Measurements from ENCODE around the gene PACRG.

PACRG gene

DNA sequence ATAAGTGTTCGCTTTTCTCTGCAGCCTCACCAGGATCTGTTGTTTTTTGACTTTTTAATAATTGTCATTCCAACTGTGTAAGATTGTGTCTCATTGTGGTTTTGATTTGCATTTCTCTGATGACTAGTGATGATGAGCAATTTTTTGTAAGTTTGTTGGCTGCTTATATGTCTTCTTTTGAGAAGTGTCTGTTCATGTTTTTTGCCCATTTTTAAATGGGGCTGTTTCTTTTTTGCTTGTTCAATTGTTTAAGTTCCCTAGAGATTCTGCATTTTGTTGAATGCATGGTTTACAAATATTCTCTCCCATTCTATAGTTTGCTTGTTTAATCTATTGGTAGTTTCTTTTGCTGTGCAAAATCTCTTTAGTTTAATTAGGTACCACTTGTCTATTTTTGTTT is 295.9 kb downstream of the PACRG start:
- DNase-seq: no peak

DNA sequence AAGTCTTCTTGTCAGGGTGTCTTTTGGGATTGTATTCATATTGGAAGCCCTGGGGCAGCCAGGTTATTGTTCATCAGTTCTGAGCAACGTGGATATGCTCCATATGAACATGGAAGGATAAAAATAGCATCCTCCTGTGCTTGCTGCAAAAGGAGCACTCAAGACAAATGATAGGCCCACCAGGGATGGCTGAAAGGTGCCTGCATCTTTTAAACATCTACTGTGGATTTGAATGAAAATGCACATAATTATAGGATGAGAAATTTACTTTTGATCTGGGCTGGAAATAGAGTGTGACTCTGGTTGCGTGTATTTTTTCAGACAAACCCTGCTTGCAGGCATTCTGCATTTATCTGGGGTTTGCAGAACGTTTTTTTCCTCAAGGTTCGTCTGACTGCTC is 299.1 kb downstream of the PACRG start:
- no peak for DNase-seq

DNA sequence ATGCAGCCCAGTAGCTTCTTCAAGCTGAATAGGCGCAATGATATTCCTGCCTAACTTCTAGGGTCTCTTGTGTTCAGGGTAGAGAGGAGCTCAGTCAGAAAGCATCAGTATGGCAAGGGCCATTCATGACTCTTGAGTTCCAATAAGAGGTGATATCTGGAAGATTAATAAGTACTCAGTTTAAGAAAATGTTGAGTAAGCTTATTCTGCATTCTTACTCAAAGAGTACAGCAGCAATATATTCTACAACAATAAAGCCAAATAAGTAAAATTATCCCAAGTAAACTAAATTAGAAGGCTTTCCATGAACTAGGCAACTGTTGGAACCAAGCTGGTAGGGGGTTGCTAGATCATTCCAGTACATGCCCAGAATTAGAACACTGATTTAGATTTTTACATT is 303.2 kb downstream of the PACRG start:
- no peak for DNase-seq

DNA sequence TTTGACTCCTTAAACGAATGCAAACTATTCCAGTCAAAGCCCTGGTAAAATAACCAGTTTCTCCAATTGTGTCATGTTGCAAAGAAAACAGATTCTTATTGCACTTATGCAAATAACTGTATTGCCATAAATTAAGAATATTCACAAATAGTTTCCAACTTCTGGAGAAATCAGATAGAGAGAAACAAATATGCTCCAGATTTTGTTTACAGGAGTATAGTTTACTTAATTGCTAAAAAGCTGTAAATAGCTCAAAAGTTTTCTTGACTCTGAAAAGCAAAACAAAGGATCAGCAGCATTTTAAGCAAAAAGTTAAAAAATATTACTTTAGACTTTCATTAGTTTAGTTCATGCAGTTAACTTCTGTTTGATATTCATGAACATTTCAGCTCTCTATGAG is 304.2 kb downstream of the PACRG start:
- DNase-seq: no peak

DNA sequence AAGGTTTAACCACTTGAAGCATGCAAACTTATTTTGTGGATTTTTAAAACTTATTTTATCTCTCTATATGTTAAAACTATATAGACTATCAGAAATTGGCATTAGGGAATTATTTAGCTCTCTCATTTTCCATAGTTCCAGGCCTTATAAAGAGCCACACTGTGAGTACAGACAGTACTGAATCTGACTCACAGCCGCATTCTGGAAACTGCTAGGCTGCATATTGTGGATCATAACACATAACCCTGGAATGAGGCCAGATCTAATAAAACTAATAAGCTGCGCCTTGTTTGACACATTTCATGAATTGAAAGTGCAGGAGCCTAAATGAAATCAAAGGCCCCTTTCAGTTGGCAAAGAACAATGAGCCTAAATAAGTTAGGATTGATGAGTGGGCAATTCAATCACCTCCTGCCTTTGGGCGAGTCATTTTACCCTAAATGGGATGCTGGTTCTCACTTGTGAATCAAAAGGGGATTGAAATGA is 308.4 kb downstream of the PACRG start:
- DNase-seq: no peak

DNA sequence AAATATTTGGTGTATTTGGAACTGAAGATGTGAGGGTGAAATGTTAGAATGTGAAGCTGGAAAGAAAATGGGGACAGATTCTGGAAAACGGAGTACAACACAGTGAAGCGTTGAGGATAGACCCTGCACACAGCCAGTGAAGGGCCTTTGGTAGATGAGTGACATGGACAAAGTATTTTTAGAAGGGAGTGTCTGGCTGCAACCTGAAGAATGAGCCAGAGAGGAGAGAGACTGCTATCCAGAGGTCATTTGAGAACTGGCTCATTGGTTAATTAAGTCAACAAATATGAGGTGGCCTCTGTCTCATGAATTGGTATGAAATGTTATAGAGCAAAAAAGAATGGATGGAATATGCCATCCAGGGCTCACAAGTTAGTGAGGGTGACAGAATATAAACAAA is 310.5 kb downstream of the PACRG start:
- DNase-seq: no peak

DNA sequence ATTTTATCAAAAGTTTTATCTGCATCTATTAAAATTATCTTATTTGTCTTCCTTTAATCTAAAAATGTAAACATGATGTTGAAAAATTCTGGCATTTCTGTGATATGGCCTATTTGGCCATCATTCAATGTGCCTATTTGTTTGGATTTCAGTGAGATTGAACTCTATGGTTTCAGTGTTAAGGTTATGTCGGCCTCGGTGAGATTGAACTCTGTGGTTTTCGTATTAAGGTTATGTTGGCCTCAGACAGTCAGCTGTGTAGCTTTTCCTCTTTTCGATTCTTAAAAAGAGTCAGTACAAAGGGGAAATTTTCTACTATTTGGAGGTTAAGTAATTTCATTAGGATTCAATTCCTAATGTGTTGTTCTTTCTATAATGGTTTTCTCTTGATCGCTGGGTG is 320.6 kb downstream of the PACRG start:
- DNase-seq: no peak

DNA sequence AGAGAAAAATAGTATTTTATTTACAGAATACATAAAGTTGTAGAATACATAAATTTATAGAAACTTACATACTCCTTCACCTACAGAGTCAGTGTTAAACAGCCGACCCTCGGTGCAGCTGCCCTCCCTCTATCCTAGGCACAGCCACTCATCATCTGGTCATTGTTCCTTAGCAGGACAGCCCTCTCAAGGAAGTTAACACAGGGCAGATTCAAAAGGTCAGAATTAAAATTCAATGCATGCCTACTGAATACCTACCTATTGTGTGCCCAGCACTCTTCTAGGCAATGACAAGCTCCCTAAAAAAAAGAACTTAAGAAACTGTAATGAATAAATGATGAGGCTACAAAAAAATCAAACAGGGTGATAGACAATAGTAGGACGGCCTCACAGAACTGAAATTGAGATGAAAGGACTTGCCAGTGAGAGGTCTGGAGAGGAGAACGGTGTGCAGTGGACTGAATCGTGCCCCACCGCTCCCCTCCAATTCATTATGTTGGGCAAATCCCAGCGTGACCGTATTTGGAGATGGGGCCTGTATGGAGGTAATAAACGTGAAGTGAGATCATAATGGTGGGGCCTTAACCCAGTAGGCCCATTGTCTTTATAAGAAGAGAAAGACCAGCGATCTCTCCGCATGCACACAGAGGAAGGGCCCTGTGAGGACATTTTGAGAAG is 326.0 kb downstream of the PACRG start:
- DNase-seq: no peak

DNA sequence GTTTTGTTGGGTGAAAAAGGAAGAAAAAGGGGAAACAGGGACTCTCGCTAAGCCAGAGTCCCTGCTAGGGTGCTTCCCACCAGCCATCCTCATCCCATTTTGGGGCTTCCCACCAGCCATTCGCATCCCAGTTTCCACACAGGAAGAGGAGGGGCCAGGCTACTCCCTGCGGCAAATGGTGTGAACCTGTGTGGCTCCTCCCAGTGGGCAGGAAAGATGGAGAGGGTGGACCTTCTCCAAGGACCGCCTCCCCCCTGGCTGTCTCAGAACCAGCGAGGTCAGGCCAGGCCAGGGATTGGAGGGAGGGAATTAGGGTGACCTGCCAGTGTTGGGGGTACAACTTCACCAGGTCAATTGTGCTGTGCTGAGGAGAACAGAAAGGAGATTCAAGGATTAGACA is 326.9 kb downstream of the PACRG start:
- no peak for DNase-seq

DNA sequence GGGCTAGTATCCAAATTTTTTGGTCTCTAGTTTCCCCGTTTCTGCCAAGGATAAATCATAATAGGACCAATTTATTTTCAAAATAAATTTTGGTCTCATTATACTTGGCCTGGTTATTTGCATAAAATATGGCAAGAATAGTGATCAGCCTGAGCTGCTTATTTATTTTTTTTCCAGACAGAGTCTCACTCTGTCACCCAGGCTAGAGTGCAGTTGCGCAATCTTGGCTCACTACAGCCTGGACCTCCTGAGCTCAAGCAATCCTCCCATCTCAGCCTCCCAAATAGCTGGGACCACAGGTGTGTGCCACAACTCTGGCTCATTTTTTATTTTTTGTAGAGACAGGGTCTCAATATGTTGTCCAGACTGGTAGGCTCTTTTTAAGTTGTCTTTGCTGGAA is 329.5 kb downstream of the PACRG start:
- DNase-seq: no peak

DNA sequence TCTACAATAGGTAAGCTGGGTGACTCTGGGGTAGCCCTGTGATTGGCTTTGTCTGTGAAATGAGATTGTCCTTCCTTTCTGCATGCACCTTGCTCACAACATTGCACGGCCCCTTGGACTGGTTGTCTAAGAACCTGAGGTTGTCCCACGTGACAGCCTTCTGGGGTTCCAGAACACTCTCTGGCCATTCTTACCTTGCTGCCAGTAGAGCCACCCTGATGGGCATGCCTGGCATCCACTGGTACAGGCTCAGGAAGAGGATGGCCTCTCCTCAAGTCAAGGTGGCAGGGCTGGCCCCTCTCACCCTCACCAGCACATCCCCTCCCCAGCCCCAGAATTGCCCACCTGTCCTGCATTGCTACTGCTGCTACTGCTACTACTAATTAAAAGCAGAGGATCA is 335.0 kb downstream of the PACRG start:
- no peak for DNase-seq

DNA sequence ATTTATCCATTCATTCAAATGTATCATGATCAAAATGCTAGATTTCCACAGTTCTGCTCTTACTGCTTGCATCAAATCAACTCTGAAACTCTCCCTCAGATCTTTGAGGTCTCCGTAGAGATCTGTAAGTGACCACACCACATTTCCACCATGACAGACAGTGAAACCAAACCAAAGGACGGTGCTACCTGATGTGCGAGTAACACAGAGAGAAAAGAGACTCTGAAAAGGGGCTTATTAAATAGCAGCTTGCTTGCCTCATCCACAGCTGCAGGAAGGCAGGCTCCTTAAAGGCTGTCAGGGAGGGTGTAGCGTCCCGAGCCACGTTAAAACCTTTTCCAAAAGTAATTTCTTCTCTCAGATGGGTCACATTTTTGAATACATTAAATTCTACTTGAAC is 335.8 kb downstream of the PACRG start:
- DNase-seq: no peak

DNA sequence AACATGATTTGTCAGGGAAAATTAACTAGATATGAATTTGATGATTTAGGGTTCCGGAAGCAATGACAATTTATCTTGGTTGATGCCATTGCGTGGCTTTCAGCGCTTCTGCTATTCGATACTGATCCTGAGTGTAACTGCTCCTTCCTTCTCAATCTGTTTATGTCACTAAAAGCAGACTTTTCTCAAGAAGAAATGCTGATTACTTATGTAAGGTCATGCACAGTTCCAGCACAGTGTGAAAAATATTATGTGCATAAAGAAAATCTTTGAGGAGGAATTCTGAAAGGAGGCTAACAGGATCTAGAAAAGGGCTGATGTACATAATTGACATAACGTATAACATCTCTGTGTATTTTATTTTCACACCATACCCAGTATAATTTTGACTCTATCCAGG is 336.6 kb downstream of the PACRG start:
- DNase-seq: no peak

DNA sequence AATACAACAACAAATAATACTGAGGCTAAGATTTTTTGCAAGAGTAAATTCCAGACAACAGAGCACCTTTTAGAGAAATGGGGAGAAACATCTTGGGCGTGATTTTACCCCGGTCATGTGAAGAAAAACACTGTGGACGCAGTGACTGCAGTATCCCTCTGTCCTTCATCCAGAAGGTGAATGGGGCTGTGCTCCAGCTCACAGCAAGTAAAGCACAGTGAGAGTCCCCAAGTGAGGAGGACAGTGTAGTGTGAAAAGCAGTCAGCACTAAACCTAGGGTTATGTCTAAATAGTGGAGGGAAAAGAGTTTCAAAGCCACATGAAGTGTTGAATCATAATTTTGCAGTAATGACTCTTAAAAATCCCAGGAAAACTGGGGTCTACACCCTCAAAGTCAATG is 338.4 kb downstream of the PACRG start:
- no peak for DNase-seq

DNA sequence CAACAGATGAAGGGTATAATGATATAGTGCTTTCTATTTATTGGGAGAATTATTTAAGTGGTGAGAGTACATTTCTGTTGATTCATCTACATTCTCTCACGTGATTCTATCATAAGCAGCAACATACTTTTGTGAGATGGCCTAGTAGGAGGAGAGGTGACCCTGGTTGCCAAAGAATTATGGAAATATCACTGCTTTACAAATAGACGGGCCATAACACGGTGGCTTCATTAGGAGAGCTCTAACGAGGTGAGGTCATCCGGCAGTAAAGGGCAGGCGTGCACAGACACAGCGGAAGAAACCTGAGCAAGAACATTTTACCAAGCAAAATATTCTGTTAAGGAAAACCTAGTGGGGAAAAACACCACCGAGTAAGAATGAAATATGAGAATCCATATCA is 349.4 kb downstream of the PACRG start:
- DNase-seq: no peak

DNA sequence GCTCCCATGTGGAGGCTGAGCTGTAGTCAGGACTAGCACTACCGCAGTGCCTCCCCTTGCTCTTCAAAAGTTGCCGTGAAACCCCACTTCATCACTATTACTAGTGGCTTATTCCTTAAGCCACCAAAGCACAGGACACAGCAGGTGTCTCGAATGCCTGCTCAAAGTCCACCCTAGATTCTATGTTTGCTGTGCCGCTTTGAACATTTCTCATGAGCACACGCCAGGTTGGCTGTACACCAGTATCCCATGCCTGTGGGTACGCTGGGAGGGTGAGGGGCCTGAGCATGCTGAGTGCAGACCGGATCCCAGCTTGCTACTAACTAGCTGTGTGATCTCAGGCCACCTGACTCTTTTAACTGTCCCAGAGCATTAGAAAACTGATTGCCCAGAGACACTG is 350.9 kb downstream of the PACRG start:
- DNase-seq: no peak

DNA sequence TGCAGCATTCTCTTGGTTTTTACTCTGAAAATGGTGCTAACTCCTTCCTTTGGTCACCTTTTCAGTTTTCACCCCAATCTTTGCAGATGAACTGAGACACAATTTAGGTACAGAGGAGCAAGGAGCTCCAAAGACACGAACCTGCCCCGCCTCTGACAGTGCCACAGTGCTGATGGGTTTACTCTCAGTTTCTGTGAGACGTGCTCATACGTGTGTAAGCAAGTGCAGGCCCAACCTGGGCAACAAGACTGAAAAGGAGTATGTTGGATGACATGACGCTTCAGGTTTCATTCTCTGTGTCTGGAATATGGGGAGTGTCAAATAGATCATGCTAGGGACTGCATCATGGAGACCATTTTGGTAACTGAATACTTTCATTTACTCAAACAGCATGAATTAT is 352.5 kb downstream of the PACRG start:
- no peak for DNase-seq

DNA sequence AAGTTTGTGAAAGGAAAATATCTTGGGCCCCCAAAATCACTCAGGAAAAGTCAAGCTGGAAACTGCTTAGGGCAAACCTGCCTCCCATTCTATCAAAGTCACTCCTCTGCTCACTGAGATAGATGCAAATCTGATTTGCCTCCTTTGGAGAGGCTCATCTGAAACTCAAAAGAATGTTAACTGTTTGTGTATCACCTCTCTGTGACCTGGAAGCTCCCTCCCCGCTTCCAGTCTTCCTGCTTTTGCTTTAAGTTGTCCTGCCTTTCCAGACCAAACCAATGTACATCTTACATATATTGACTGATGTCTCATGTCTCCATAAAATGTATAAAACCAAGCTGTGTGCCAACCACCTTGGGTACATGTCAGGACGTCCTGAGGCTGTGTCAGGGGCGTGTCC is 355.4 kb downstream of the PACRG start:
- no peak for DNase-seq

DNA sequence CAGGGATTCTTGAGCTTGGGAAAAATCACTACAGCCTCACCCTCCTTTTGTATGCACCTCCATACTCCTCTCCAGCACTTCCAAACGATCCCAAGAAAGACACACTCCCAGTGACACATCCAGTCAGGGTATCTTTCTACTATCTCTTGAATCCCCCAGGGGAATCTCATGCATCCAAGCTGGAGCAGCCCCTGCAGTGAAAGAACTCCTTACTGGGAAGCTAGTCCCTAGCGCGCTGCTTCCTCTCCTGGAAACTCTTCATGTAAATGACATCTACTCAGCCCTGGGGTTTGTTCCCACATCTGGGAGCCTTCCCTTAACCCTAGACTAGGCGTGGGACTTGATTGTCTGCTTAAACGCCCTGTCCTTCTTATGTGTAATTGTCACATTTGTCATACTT is 357.7 kb downstream of the PACRG start:
- no peak for DNase-seq

DNA sequence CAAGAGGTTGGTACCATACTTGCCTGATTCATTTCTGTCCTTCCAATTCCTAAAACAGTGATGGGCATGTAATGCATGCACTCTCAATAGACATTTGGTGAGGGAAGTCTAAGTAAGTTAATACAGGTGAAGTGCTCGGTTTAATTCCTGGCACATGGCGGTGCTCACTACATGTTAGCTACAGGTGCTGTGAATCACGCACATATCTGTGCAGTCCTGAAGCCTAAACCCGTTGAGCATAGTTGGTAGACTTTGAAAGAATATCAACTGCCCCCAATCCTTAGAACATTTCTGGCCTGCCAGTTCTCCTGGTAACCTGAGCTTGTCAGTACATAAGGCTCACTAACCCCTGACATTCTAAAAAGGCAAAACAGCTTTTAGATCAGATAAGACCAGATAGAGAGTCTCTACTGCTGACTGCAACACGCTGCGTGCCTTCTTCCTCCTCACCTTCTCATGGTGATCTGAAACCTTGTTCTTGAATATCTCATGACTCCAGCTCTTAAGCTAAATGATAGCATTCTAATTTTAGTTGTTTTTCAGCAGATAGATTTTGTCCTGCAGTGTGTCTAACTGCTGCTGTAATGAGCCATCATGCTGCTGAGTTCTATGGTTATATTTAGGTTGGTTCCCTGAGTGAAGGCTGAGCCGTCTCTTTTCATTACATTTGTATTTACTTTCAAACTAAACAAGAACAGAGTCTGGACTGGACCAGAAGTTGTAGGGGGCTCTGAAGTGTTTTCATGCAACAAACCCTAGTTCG is 358.3 kb downstream of the PACRG start:
- DNase-seq: no peak

DNA sequence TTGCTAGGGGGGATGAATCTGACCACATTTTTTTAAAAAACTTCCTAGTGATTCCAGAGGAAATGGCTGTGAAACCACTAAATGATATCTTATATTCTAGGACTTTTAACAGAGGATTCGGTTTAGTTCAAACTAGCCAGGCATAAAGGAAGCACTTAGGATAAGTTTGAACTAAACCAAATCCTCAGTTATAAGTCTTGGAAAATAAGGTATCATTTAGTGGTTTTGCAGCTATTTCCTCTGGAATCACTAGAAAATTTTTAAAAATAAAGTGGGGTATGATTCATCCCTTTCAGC is 358.8 kb downstream of the PACRG start:
- DNase-seq: no peak

DNA sequence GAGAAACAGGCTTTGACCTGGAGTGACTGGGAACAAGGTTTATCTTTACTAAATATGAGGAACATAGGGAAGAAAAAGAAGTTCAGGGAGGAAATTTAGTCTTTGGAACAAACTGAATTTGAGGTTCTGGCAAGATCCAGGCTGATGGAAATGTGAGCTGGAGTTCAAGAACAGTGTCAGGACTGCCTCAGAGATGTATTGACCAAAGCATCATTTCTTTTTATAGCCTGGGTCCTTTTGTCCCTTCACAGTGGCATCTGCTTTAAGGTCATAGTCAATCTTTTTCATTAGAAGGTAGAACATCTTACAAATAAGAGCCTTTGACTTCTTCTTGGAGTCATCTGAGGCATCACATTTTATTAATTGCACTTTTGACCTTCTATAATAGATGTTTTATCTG is 360.2 kb downstream of the PACRG start:
- no peak for DNase-seq

DNA sequence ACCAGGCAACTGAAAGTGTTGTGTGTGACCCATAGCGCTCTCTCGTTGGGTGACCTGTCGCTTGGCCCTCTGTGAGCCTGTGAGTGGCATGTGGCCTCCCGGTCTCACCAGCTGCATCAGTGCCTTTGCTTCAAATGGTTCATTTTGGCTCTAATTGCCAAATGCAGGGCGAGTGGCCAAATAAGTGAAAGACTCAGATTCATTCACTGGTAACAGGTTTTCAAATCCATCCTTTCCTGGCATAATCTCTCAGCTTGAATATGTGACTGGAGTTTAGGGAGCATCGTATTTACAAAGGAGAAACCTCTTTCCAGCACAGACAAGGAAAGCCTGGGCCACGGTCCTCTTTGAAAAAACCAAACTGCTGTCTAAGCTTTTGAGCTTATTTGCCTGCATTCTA is 365.1 kb downstream of the PACRG start:
- DNase-seq: no peak

DNA sequence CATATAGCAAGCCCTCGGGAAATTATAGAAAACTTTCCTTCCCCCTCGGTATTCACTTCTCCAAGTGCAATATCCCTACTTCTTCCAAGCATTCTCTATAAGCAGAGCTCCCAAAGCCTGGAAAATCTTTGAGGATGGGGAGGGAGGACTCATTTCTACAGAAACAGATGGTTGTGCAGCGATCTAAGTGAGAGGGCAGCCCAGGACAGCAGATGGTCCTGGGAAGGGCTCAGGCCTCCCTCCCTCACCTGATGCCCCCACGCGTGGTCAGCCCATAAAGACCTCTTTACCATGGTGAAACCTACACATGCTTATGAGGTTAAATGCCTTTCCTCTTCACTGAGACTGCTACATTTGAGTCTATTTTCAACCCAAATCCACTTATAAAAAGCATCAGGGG is 367.1 kb downstream of the PACRG start:
- no peak for DNase-seq

DNA sequence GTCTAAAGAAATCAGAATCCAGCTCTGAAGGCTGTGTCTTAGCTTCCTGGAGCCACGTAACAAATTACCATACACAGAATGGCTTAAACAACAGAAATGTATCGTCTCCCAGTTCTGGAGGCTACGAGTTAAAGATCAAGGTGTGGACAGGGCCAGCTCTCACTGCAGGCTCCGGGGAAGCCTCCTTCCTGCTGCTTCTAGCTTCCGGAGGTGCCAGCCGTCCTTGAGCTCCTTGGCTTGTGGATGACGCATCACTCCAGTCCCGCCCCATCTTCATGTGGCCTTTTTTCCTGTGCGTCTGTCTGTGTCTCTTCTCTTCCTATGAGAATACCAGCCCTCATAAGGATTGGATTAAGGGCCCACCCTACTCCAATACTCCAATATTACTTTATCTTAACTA is 367.6 kb downstream of the PACRG start:
- no peak for DNase-seq

All from CD4-positive, alpha-beta T cell treated with Interleukin-4 for 4 hours (primary cell).